ENCODE data around the gene PGBD1. TPM values are rescaled to one million over a fixed set of nuclear protein-coding genes. Genes with fewer than 3 reads are reported as not detected.

Gene PGBD1
- total and polyA plus RNA-seq, 10 donors, result 1.6 to 7.8 (median 3.4) TPM

DNA sequence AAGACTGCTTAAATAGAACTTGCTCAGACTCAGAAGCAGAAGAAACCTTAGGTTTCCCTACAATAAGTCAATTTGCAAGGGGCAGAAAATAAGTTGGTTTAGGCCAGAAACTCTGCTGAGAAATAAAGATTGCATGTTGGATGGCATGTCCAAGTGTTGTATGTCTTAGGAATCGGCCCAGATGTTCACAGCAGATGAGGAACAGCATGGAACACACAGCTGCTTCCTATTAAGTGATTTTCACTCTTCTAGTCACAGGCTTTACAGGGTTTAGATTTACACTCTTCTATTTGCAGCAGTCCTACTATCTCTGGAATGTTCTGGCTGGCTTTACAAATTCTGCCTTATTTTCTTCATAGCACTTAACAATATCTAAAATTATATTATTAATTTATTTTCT lies 32.5 kb upstream of the PGBD1 start:
- Histone ChIP-seq H3K27me3 (replicated peaks in 1 of 7) (no peaks in the 10 kb centered on the region), H3K9me3 (no peaks in the 10 kb centered on the region), H3K27ac (no peak overlapping the region), H3K4me3 (no peak overlapping the region), H3K4me1 (peaks cover 7 to 55% (median 31%) of the 10 kb centered on the region in 6 donors), H3K36me3 (peaks cover 3 to 59% (median 48%) of the 10 kb centered on the region in 6 donors)
- TF ChIP-seq, protein P1, sequence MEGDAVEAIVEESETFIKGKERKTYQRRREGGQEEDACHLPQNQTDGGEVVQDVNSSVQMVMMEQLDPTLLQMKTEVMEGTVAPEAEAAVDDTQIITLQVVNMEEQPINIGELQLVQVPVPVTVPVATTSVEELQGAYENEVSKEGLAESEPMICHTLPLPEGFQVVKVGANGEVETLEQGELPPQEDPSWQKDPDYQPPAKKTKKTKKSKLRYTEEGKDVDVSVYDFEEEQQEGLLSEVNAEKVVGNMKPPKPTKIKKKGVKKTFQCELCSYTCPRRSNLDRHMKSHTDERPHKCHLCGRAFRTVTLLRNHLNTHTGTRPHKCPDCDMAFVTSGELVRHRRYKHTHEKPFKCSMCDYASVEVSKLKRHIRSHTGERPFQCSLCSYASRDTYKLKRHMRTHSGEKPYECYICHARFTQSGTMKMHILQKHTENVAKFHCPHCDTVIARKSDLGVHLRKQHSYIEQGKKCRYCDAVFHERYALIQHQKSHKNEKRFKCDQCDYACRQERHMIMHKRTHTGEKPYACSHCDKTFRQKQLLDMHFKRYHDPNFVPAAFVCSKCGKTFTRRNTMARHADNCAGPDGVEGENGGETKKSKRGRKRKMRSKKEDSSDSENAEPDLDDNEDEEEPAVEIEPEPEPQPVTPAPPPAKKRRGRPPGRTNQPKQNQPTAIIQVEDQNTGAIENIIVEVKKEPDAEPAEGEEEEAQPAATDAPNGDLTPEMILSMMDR (IDR thresholded peaks at IDR 0.05 in 8 of 11, conservative IDR thresholded peaks at IDR 0.05 in 3 of 11), result no peak
- no peak for TF ChIP-seq POLR2A (IDR thresholded peaks at IDR 0.05)
- no peak for TF ChIP-seq POLR2AphosphoS5 (IDR thresholded peaks at IDR 0.05)
- intact Hi-C loops (cut with DNase I; ENCODE audit: low total_unique reads), result no loop called here
- no peak for DNase-seq
- WGBS, 5 donors, result 83 to 97% (median 91%) methylated on average over 1 of the region's 1 CpG

DNA sequence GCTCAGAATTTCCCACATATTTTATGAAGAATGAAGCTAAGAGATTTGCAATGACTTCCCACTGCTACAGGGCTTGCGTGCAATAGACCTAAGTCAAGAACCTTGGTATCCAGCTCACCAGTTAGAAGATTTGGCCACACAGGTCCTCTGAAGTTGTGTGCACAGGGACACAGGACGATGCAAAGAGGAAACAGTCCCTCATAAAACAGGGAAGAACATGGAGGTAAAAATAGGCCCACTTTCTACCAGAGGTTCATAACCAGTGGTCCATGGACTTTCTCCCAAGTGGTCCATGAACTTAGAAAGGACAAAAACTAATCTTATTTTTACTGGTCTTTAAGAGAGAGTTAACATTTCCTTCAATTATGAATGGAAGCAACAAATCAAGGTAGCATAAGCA lies 30.6 kb upstream of the PGBD1 start:
- 61 to 79% (median 72%) methylated on average over 2 of the region's 2 CpGs for WGBS, 5 donors
- Histone ChIP-seq H3K36me3 (peaks cover 3 to 40% (median 30%) of the 10 kb centered on the region in 6 donors), H3K4me3 (peak overlapping the region in 6 of 8 donors; percentile 79 to 96 (median 88))

DNA sequence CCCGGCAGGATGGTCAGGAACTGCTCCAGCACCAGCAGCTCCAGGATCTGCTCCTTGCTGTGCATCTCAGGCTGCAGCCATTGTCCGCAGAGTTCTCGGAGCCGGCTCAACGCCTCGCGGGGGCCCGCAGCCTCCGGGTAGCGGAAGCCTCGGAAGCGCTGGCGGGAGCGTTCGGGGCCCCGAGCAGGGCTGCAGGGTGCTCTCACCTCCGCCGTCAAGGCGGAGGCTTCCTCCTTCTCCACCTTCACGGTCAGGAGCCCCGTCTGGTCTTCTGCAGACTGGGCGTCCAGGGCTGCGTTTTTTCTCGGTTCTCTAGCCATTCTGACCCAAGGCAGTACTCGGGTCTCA lies 29.7 kb upstream of the PGBD1 start:
- peak overlapping the region in 7 of 8 donors; percentile 61 to 82 (median 77) for H3K27ac ChIP-seq
- peaks cover 3 to 31% (median 21%) of the 10 kb centered on the region in 6 donors for H3K36me3 ChIP-seq
- 0 to 1% (median 0%) methylated on average over 6 to 25 of the region's 25 CpGs for WGBS, 5 donors
- H3K27me3 ChIP-seq (replicated peaks in 1 of 7), result peaks cover 0 to 6% (median 0%) of the 10 kb centered on the region in 7 donors
- DNase-seq, result peak; percentile 89
- intact Hi-C loops (cut with DNase I; ENCODE audit: low total_unique reads), result no loop called here
- TF ChIP-seq POLR2A (IDR thresholded peaks at IDR 0.05) (no peak), POLR2AphosphoS5 (IDR thresholded peaks at IDR 0.05) (peak in 1 of 3 donors; percentile 46)
- TF ChIP-seq, protein P1 (IDR thresholded peaks at IDR 0.05 in 8 of 11, conservative IDR thresholded peaks at IDR 0.05 in 3 of 11), result no peak
- H3K4me3 ChIP-seq, result peak overlapping the region; percentile 70 to 96 (median 88)
- peaks cover 7 to 57% (median 31%) of the 10 kb centered on the region in 6 donors for H3K4me1 ChIP-seq
- no peaks in the 10 kb centered on the region for H3K9me3 ChIP-seq

More for the DNA sequence above, 30.6 kb upstream of the PGBD1 start:
- Histone ChIP-seq H3K27me3 (replicated peaks in 1 of 7) (peaks cover 0 to under 1% (median 0%) of the 10 kb centered on the region in 7 donors), H3K27ac (no peak overlapping the region), H3K4me1 (peaks cover 7 to 57% (median 31%) of the 10 kb centered on the region in 6 donors), H3K9me3 (no peaks in the 10 kb centered on the region)
- TF ChIP-seq POLR2AphosphoS5 (IDR thresholded peaks at IDR 0.05) (no peak), POLR2A (IDR thresholded peaks at IDR 0.05) (no peak)
- TF ChIP-seq, protein P1 (IDR thresholded peaks at IDR 0.05 in 8 of 11, conservative IDR thresholded peaks at IDR 0.05 in 3 of 11), result no peak
- intact Hi-C loops (cut with DNase I; ENCODE audit: low total_unique reads), result no loop called here
- DNase-seq, result no peak

DNA sequence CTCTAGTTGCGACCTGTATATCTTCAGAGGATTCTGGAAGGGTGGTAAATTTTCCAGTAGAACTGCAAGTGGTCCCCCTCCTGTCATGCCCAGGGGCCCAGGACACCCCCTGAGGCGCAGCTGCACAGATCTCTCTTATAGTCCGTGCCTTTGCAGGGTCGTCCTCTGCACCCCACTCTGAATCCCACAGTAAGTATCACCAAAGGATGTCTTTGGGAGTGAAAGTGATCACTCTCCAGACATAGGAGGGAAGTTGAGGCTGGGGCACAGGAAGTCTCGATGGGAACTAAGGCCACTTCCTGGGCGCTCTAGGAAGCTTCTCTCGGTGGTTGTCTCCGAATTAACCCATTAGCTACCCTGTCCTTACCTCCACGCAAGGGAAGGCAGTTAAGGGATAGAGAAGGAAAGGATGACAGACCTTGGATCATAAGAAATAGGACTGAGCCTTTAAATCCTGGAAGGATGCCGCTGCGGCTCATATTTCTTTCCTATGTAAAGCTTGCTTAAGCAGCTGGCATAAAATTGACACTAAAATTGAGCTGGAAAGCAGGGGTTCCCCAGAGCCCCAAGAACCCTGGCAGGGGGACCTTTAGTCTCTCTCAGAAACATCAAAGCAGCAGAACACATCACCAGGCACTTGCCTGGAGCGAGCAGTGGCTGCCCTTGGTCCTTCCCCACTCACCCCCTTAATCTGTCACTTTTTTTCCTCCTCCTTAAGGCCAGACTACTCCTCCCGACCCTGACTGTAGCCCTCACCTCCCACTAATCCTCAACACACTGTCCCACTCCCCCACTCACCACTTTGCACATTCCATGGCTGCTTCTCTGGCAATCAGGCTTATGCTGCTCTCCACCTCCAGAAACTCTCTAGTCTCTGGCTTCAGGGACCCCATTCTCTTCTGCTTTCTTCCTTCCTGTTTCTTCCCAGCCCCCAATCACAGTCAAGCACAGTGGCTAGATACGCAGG lies 29.1 kb upstream of the PGBD1 start, which contains the start of gene ZKSCAN4:
ZKSCAN4 (minus strand) TSS at position 261 of the 967 bp plus-strand sequence. CDS start 289 bp downstream, outside the sequence.
- 3 to 4% (median 4%) methylated on average over 13 to 14 of the region's 14 CpGs for WGBS, 5 donors
- intact Hi-C loops (cut with DNase I; ENCODE audit: low total_unique reads), result no loop called here
- Histone ChIP-seq H3K27ac (peak within 1 kb of the TSS in 7 of 8 donors; percentile 61 to 82 (median 77)), H3K4me1 (peaks cover 7 to 57% (median 31%) of the 10 kb centered on the region in 6 donors), H3K4me3 (peak within 1 kb of the TSS; percentile 70 to 96 (median 88)), H3K36me3 (peaks cover 0 to 25% (median 14%) of the 10 kb centered on the region in 6 donors), H3K27me3 (replicated peaks in 1 of 7) (peaks cover 0 to 6% (median 0%) of the 10 kb centered on the region in 7 donors), H3K9me3 (no peaks in the 10 kb centered on the region)
- peak; percentile 83 for DNase-seq
- TF ChIP-seq POLR2AphosphoS5 (IDR thresholded peaks at IDR 0.05) (peak in 2 of 3 donors; percentile 53 to 82), POLR2A (IDR thresholded peaks at IDR 0.05) (no peak)
- TF ChIP-seq, protein P1 (IDR thresholded peaks at IDR 0.05 in 8 of 11, conservative IDR thresholded peaks at IDR 0.05 in 3 of 11), result no peak
